VCaP (cell line): ENCODE measurements around the gene GNAQ.
A peak's percentile ranks its signal among the peaks of the same experiment; 100 is the strongest.

Experiments used
- H3K27ac ChIP-seq: fragments of 450-650 bp; 2 replicates; pipeline ENCODE4 v1.5.1; 2017
- CTCF ChIP-seq: fragments of 450-650 bp; conservative IDR thresholded peaks from 2 replicates; pipeline ENCODE4 v1.5.1; 2017; ENCODE audit warnings: mild to moderate bottlenecking, moderate library complexity

Gene GNAQ

GRCh38 chr9:77810637-77811119 is 220.9 kb downstream of the GNAQ start:
- no peak overlapping the region for H3K27ac ChIP-seq
- no peak for TF ChIP-seq CTCF

DNA sequence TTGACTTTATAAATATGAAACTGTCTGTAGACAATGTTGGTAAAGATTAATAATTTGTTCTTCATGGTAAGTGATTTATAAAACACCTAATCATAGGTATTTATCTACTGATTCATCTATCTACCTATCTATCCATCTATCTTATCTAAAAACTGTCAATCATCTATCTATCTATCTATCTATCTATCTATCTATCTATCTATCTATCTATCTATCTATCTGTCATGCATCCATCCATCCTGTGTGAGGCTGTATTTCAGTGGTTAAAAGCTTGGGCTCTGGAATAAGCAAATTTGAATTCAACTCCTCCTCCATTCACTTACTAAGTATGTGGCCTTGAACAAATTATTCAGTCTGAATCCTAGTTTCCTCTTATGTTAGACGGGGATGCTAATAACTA is 221.6 kb downstream of the GNAQ start:
- H3K27ac ChIP-seq: no peak overlapping the region
- TF ChIP-seq CTCF: no peak

DNA sequence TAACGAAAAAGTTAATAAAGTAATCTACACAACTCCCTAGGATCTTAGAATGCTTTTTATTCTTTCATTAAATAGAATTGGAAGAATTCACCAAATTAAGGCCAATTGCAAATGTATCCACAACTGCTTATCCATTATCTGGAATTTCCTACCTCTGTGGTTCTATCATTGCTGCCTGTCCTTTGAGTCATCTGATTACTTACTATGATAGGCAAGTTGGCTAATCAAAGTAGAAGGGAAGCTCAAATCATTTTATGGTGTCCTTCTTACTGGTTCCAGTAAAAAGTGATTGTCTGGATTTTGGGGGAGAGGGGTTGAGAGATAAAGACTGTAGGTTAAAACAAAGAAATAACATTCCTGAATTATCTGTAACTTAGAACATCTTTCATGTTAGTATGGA is 222.1 kb downstream of the GNAQ start:
- H3K27ac ChIP-seq: no peak overlapping the region
- TF ChIP-seq CTCF: no peak

GRCh38 chr9:77808751-77809081 is 222.9 kb downstream of the GNAQ start:
- H3K27ac ChIP-seq: peak overlapping the region; percentile 43
- TF ChIP-seq CTCF: no peak

DNA sequence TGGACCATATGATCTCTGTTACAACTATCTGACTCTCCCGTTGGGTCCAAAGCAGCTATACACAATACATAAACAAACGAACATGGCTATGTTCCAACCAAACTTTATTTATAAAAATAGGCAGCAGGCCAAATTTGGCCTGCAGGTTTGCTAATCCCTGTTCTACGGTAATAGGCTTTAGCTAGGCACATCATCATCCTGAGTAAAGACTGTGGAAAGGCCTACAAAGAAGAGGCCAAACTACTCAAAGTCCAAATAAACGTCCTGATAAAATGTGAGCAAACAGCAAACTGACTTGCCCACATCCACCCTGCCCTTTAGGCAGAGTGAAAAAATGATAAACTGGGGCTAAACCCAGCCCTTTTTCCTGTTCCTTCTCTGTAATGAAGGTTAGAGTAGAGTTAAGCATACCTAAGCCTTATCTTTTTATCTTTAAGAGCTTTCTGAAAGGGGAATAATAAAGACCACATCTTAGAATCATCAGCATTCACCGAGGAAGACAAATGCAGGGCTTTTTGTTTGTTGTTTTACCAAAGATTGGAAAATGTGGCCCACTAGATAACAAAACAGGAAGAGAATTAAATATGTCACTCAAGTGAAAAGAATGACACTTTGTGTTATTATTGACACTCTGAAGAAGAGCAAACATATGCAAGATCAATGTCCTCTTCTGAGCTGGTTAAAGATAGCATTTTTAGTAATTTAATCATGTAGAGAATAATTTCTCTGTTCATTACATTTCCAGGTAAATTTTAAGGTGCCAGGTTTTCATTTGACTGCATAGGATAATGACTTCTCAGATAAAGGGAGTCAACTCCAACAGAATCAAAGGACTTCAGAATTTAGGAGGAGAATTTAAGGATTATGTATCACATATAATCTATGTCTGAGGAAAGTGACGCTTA is 223.5 kb downstream of the GNAQ start:
- H3K27ac ChIP-seq: peak overlapping the region; percentile 43
- TF ChIP-seq CTCF: no peak

DNA sequence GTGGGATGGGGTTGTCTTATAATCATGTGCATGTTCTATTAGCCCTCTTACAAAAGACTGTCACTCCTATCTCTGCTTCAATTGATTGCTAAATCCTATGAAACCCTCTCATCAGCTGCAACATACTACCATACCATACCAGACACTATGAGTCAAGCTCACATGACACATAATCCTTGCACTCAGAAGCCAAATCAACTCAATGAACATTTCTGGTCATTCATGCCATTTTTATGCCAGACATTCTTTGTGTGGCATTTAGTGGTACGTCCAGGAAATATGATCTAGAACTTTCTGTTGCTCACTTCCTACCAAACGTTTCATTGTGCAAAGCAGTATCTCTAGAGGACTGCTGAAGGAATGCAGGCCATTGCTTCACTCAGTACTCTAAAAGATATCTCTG is 224.3 kb downstream of the GNAQ start:
- H3K27ac ChIP-seq: peak overlapping the region; percentile 43; the same call in 1 of the 2 replicates

DNA sequence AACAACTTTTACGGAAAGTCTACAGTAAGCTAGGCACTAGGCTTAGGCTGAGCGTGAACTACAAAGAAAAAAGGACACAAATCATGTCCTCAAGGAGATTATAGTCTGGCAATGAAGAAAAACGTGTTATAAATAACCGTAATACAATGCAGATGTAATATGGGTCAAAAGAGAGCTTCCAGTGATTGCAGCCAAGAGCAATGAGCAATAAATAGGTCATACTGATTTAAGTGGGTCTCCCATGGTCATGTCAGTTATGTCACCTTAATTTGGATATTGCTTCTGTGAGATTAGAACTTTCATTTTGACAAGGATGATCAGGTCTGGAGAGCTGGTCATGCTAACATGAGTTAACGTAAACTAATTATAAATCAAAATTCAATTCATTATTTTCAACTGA is 224.9 kb downstream of the GNAQ start:
- TF ChIP-seq CTCF: no peak
- no peak overlapping the region for H3K27ac ChIP-seq

More for the DNA sequence above, 224.3 kb downstream of the GNAQ start:
- TF ChIP-seq CTCF: no peak
